ENCODE data around the gene ACBD6.

GRCh38 chr1:180504186-180504585 is 1.8 kb upstream of the ACBD6 start:
- TF ChIP-seq, protein P1, sequence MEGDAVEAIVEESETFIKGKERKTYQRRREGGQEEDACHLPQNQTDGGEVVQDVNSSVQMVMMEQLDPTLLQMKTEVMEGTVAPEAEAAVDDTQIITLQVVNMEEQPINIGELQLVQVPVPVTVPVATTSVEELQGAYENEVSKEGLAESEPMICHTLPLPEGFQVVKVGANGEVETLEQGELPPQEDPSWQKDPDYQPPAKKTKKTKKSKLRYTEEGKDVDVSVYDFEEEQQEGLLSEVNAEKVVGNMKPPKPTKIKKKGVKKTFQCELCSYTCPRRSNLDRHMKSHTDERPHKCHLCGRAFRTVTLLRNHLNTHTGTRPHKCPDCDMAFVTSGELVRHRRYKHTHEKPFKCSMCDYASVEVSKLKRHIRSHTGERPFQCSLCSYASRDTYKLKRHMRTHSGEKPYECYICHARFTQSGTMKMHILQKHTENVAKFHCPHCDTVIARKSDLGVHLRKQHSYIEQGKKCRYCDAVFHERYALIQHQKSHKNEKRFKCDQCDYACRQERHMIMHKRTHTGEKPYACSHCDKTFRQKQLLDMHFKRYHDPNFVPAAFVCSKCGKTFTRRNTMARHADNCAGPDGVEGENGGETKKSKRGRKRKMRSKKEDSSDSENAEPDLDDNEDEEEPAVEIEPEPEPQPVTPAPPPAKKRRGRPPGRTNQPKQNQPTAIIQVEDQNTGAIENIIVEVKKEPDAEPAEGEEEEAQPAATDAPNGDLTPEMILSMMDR (IDR thresholded peaks at IDR 0.05) = no peak
- no peak for TF ChIP-seq EZH2 (IDR thresholded peaks at IDR 0.05; ENCODE audit: borderline replicate concordance, insufficient read depth, low read depth, low read length, poor library complexity, severe bottlenecking)

Data from B cell (primary cell).